Measurements from ENCODE around the gene UBXN11.

- no peak for TF ChIP-seq ZC3H11A (IDR thresholded peaks at IDR 0.05)
- no peak for TF ChIP-seq KDM1A (IDR thresholded peaks at IDR 0.05; ENCODE audit: low read depth)
- no peak for TF ChIP-seq POLR2A (IDR thresholded peaks at IDR 0.05; ENCODE audit: low read length)
- TF ChIP-seq CTCF (IDR thresholded peaks at IDR 0.05) = no peak
- TF ChIP-seq MAX (IDR thresholded peaks at IDR 0.05) = no peak
- no peak for TF ChIP-seq PHF8 (IDR thresholded peaks at IDR 0.05; ENCODE audit: borderline replicate concordance, low read depth)
- TF ChIP-seq RFX5 (IDR thresholded peaks at IDR 0.05) = no peak
- no peak for TF ChIP-seq BHLHE40 (IDR thresholded peaks at IDR 0.05; ENCODE audit: low read depth, low read length)
- no peak for TF ChIP-seq EP300 (IDR thresholded peaks at IDR 0.05)
These were observed 53.7 kb downstream of the UBXN11 start for GRCh38 chr1:26252718-26253117.
